Stimulated activated CD4-positive, alpha-beta T cell treated with anti-CD3 and anti-CD28 coated beads, Interleukin-2, amount 100 ng/mL, for 24 hours (primary cell): ENCODE data around the gene NIPSNAP3A.
"Not testable (repeated sequence)": the region's sequence is repeated elsewhere in the genome, so short reads cannot be mapped to it uniquely, and the experiment has no call there.

Experiments used
- DNase-seq, 2 donors: peaks; one replicate each; pipeline ENCODE4 v3.0.0-alpha.2; 2020

The NIPSNAP3A gene

GRCh38 chr9:104747565-104748358, at the start of gene NIPSNAP3A:
NIPSNAP3A (plus strand) TSS chr9:104747683; CDS start chr9:104747793, 110 bp downstream.
- peak; percentile 87 to 89 for DNase-seq

DNA sequence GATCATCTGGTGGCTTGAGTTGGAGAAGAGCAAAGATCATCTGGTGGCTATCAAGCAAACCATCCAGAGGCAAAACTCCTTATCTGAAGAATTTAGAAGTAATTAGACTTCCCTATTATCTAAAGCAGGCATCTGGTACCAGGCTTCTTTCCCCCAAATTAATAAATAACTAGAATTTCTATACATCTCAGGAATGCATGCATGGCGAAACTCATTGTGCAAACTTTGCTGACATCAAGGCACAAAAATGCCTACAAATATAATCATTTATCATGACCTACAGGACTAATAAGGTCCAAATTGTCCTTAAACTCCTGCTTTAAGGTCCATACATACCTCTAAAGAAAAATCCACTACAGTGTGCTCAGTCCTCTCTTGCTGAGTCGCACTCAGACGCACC, 47.2 kb upstream of the NIPSNAP3A start:
- DNase-seq: no peak

- DNase-seq: not testable (repeated sequence)
Observed at GRCh38 chr9:104708737-104709136, 38.7 kb upstream of the NIPSNAP3A start.

- no peak for DNase-seq
Observed at GRCh38 chr9:104711604-104712003, 35.9 kb upstream of the NIPSNAP3A start.

- DNase-seq: no peak
Observed at GRCh38 chr9:104725014-104725413, 22.5 kb upstream of the NIPSNAP3A start.

GRCh38 chr9:104738452-104738851, 9.0 kb upstream of the NIPSNAP3A start:
- DNase-seq: no peak

DNA sequence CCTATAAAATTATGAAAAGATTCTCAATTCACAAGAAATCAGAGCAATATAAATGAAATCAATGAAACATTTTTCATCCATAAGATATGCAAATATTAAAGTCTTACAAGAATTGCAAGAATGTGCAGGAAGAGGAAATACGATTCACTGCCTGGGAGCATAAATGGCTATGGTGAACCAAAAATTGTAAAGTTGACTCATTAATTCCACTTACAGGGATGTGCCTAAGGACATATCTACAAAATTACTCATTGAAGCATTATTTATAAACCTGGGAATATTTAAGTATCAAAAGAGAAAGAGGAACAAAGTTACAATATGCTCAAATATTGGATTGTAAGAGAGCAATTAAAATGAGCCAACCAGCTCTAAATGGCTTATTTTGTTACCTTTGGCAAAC, 6.9 kb upstream of the NIPSNAP3A start:
- DNase-seq: no peak

GRCh38 chr9:104743376-104743985, 4.0 kb upstream of the NIPSNAP3A start:
- peak in 1 of 2 donors; percentile 26 for DNase-seq

DNA sequence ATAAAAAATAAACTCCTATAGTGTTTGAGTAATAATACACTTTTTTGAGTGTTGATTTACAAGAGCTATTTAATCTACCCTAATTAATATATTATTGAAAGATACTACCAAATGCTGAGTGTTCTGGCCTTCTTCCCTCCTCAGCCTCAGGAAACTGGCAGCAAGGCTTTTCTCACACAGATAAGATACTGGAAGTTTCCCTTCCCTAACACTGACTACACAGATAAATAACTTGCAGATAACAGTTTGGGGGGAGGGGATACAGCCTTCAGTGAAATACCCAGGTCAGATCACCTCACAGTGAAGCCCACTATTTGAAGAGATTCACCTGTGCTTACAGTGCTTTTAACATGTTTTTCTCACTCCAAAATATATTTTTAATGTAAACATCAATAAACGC, 1.6 kb upstream of the NIPSNAP3A start:
- DNase-seq: no peak

DNA sequence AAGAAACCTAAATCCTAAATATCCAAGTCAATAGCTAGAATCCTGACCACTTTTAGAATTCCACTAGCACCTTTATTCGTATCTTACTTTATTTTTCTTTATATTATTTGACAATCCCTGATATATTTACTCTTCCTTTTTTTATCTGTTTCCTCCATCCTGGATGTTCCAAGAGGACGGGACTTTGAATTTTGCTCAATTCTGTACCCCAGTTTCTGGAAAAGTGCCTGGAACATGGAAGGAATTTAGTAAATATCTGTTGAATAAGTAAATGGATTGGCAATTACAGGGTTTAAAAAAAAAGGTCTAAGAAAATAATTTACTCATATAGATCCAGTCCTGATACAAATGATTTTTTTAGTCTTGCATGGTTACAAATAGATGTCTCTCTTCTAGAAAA, 1.2 kb upstream of the NIPSNAP3A start:
- DNase-seq: no peak

DNA sequence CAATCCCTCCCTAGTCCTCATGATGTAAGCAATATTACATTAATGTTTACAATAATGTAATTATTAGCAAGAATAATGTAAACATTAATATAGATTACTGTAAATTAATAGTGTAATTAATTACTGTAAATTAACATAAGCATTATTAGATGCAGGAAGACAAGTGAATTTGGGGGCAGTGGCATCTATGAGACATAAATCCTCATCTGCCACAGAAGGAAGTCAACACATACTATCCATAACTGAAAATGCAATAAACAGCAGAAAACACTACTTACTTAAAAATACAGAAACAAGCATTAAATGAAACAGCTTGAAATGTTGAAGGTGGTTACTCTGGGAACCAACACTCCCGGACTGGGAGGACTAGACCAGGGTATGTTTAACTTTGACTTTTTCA, 685 bp upstream of the NIPSNAP3A start:
- no peak for DNase-seq

DNA sequence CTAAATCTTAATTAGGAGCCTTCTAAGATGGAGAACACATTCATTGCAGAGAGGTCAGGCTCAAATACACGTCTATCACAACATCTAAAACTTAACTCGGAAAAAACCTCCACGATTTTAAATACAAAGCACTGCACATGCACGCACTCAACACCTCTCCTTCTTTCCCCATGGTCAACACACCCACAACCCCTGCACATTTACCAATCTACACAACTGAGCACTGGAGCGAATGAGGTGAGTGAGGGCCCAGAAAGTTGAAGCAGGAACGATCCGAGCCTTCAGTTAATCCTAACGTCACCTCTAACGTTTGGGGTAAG, 278 bp upstream of the NIPSNAP3A start:
- DNase-seq: no peak

DNA sequence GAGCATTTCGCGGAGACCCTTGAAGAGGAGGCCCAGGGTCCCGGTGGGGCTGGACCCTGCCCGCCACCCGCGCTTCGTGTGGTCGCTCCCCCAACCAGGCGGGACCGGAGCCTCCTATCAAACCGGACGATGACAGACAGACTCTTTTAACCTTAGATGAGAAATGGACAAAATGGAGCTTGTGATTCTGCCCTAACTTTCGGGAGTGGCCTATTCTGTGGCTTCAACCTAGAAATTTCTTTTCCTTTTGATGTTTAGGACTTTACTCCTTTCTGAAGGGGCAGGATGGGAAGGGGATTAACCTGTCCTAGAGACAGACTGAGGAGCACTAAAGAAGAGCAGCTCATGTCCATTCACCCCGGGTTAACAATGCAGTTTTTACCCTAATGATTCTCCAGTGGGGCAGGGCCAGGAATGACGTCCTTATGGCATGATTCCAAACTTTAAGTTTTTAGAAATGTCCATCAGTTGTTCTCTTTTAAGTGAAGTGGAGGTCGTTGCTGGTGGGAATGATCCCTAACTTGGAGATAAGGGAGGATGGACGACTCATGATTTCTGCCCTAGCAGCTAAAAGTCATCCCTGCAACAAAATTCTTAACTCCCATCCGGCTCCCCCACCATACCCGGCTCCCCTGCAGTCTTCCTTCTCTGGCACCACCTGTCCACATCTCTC, 1.0 kb downstream of the NIPSNAP3A start:
- DNase-seq: no peak

GRCh38 chr9:104750185-104750767, 2.8 kb downstream of the NIPSNAP3A start:
- no peak for DNase-seq

DNA sequence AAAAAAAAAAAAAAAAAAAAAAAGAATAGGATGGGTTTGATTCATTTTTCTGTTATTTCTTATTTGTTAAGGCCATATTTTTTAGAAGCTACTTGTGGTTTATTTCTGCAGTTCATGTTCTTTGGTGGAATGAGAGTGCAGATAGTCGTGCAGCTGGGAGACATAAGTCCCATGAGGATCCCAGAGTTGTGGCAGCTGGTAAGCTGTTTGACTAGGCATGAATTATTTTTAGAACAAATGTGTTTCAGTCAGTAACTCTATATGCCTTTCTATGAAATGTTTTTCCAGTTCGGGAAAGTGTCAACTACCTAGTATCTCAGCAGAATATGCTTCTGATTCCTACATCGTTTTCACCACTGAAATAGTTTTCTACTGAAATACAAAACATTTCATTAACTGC, 11.5 kb downstream of the NIPSNAP3A start:
- no peak for DNase-seq

DNA sequence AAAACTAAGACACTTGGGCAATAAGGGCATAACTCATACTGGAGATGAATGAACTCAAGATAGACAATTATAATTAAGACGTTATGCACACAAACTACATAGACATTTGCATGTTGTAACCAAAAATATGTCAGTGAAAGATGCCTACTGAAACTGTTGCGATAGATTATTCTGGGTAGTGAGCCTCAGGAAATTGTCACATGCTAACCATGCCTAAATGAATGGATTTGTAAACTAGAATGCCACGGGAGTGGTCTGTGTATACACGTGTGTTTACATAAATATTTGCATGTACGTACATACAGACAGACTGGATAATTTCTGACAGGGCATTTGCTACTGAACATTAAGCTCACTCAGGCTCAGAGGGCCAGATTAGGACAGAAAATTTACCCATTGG, 17.7 kb downstream of the NIPSNAP3A start:
- DNase-seq: no peak

- no peak for DNase-seq
Observed at GRCh38 chr9:104766025-104766424, 18.5 kb downstream of the NIPSNAP3A start.

DNA sequence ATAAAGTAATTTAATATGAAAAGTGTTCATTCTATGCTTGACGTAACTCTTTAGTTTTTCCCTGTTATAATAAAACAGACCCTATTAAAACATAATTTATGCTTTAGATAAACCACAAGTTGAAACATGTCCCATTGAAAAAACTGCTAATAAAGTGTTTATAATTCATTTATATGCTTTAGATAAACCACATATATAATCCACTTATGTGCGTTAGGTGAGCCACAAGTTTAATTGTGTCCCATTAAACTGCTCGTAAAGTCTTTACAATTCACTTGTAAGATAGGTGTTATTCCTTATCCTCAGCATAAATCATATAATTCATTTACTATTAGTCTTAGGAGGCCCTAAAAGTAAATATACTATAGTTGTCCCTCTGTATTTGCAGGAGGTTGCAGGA, 20.0 kb downstream of the NIPSNAP3A start:
- no peak for DNase-seq

GRCh38 chr9:104769029-104769428, 21.5 kb downstream of the NIPSNAP3A start:
- not testable (repeated sequence) for DNase-seq

DNA sequence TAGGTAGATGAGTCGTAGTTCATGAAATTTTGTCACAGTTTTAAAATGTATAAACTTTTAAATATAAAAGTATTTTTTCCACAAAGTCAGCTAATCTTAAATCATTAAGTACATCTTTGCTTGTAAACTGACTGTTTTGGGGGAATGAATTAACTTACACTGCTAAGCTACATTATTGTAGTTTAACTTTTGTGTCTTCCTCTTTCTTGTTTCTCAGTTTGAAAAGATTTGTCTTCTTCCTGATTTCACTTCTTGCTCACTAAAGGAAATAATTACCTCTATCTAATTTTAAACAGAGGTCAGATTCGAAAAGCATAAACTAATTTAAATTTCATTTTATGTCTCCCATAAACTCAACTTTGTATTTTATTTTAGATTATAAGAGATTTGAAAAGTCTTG, 22.2 kb downstream of the NIPSNAP3A start:
- DNase-seq: no peak

- DNase-seq: no peak
Observed at GRCh38 chr9:104772714-104773510, 25.4 kb downstream of the NIPSNAP3A start.

DNA sequence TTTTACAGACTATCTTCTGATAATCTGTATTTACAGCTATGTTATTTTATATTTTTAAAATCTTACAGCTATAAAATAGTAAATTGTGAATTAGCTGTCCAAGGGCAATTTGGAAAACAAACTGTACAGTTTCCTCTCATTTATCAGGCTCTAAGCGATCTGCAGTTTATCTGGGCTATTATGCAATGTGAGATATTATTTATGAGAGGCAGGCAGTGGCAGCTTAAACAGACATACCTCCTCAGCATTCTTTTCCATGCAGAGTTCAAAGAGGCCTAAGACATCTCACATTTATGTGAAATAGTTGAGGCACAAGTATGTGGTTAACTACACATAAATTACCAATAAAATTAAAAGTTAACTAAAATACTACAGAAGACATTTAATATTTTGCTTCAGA, 26.6 kb downstream of the NIPSNAP3A start:
- DNase-seq: no peak
